ENCODE results near the gene RBL1.

RBL1 gene

GRCh38 chr20:36950414-36951197 lies 145.2 kb downstream of the RBL1 start:
- DNase-seq (ENCODE audit: low spot score) = peak; percentile 54
